Posterior cingulate gyrus (tissue), 11 donors: ENCODE data around the gene ENTPD5.

Source experiments
- DNase-seq, 10 donors: peaks; one replicate each; pipeline versions ENCODE4 v3.0.0 to v3.0.0-alpha.2; 2020 to 2021; ENCODE audit warnings: mixed read lengths in 3 of 10
- intact Hi-C: fragments of 100-400 bp; cut with DNase I; formaldehyde crosslinking; loops from one replicate; pipeline ENCODE4 v1.15.1; 2023

The ENTPD5 gene, protein sequence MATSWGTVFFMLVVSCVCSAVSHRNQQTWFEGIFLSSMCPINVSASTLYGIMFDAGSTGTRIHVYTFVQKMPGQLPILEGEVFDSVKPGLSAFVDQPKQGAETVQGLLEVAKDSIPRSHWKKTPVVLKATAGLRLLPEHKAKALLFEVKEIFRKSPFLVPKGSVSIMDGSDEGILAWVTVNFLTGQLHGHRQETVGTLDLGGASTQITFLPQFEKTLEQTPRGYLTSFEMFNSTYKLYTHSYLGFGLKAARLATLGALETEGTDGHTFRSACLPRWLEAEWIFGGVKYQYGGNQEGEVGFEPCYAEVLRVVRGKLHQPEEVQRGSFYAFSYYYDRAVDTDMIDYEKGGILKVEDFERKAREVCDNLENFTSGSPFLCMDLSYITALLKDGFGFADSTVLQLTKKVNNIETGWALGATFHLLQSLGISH

DNA sequence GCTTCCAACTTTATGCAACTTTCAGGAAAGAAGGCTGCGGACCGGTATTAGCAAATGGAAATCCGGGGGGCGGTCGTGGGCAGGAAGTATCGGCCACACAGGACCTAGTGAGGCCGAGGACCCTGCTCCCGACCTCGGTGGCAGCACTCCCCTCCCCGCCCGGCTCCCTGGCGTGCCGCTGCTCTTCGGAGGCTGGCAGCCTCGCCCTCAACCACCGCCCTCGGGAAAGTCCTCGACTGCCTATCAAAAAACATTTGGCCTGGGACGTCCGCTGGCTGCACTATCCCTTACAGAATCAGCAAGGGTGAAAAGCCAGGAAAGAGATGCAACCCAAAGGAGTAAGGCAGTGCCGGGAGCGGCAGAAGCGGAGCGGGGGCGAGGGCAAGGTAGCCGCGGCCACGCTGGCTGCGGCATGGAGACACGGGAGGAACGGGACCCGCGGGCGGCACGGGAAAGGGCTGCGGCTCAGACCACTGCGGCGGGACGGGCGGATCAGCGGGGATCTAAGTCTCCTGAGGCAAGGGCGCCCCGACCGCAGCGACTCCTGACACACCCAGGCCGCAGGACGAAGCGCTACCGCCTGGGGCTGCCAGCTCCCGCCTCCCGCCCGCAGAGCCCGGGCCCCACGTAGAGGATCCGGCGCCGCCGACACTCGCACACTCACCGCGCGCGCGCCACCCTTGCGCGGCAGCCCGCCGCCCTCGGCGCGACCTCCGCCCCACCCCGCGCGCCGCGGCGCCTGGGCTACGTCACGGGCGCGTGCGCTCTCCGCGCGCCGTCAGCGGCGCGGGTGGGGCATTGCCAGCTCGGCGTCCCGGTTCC lies at the start of gene ENTPD5, which contains the start of gene BBOF1:
Gene ENTPD5 (minus strand): TSS at position 703 of the 822 bp plus-strand sequence. CDS start 31,186 bp downstream, outside the sequence.
Gene BBOF1 (plus strand): TSS at position 764 of the 822 bp plus-strand sequence. CDS start 130 bp downstream, outside the sequence.
- DNase-seq = peak; percentile 74 to 98 (median 85)
- intact Hi-C loops = loop anchor here (2.0 kb wide), 2 partner anchors 66 to 68 kb away; partner anchors contain the start of genes ALDH6A1, COQ6, FAM161B and LIN52

DNA sequence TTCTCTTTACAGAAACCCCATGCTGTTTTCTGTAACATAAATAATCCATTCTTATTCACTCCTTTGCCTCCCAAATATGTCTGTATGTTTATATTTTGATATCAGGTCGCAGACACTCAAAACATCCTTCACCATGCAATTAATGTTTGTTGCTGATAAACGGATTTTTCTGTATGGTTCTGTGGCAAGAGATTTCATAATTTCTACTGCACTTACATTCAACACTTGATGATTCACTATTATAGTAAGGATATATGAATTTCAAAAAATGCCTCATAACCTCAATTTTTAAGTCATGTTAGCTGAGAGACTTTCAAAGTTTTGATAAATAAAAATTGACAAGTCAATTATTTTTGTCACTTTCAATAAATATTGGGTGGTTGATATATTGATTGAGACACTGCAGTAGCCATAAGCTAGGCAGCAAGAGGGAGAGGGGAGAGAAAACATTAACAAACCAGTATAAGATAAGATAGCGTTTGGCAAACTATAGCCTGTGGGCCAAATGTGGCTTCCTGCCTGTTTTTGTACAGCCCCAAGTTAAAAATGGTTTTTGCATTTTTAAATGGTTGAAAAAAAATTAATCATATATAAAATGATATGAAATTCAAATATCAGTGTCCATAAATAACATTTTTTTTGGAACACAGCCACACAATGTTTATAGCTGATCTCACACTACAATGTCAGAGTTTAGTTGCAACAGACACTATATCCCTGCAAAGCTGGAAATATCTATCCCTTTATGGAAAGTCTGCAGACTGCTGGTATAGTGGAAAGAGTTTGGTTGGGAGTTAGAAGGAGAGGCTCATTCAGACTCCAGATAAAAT lies 46.9 kb upstream of the ENTPD5 start:
- intact Hi-C loops = no loop called here
- no peak for DNase-seq

DNA sequence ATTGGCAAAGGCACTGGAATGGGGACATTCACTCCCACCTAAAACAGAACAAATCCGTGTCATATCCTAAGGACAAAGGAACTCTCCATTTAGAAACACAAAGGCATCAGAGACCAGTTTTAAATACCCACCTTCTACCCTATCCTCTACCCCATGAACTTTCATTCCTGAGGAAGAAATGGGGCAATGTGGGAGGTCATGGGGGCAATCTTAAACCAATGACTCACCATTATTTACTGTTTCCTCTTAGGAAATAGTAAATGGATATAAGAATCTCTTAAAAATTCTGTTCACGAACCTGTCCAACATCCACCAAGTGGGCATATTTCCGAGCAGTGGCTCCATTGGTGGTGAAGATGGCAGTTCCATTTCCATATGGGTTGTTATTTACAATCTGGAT lies 45.8 kb upstream of the ENTPD5 start:
- intact Hi-C loops = no loop called here
- no peak for DNase-seq

DNA sequence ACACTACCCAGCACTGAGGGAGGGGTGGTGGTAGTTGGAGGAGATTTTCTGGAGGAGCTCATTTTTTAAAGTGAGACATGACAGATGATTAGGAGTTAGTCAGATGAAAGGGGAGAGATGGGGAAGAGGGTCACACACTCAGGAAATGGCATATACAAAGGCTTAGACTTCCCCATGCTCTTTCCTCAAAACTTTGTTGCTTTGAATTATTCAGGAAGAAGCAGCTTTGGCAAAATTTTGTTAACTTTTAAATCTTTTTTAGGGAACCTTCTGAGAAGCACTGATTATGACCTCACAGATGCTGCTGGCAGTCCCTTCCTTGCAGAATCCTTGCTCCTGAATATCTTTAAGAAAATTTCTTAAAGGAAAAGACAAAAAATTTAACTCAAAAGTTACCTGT lies 45.3 kb upstream of the ENTPD5 start:
- DNase-seq = no peak
- intact Hi-C loops = no loop called here

DNA sequence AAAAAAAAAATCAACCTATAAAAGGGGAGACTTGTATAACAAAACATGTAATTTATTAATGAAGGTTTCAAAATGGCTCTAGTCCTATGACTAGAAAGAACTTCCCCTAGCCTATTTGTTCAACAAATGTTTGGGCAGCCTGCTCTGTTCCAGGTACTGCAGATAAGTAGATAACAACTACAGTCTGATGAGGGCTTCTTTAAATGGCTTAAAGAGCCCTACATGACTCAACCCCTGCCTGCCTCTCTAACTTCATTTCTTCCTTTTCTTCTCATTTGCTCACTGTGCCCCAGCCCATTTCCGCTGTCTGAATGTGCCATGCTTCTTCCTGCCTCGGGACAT lies 43.7 kb upstream of the ENTPD5 start:
- DNase-seq = no peak
- intact Hi-C loops = no loop called here

DNA sequence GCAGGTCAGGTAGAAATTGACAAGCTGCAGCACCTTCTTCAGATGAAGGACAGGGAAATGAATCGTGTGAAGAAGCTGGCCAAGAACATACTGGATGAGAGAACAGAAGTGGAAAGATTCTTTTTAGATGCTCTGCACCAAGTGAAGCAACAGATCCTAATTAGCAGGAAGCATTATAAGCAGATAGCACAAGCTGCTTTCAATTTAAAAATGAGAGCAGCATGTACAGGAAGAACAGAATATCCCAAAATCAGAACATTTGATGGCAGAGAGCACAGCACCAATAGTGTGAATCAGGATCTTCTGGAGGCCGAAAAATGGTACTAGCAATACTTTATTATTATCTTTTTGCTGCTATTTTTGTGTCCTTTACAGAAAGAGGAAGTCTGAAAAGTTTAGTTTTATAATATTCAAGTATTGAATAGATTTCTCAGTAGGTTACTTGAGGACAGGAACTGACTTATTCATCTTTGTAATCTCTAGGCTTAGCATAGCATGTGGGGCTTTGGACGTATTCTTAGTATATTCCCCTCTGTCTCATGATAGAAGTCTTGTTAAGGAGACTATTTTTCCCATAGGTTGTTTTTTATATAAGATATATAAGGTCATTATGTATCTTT lies 30.9 kb upstream of the ENTPD5 start:
- intact Hi-C loops = no loop called here
- DNase-seq = no peak

DNA sequence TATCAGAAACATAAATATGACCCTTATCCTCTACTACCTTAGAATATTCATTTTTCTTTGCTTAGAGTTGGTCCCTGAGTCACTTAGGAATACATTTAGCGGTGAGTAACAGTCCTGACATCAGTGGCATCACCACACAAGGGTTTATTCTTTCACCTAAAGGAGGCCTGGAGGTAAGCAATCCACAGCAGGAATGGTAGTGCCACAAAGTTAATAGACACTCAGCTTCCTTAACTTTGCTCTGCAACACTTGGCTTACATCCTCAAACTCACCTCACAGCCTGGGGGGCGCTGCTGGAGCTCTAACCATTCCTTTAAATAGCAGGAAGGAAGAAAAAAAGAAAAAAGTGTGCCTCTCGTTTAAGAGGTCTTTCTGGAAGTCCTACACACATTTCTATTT lies 29.2 kb upstream of the ENTPD5 start:
- intact Hi-C loops = no loop called here

DNA sequence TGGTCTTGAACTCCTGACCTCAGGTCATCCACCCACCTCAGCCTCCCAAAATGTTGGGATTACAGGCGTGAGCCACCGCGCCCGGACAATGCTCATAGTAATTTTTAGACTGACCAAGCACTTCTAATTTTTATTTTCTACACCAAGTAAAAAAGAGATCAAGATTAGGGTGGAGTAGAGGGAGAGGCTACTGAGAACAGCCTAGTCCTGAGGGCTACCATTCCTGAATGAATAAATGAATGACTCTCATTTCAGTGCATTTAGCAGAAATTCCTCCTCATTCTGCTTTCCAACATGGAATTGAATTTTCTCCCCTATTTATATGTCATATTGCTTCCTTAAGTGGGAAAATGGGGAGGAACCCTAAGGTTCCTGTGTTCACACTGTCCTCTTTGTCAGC lies 26.4 kb upstream of the ENTPD5 start:
- intact Hi-C loops = no loop called here

More for the DNA sequence above, 29.2 kb upstream of the ENTPD5 start:
- no peak for DNase-seq

DNA sequence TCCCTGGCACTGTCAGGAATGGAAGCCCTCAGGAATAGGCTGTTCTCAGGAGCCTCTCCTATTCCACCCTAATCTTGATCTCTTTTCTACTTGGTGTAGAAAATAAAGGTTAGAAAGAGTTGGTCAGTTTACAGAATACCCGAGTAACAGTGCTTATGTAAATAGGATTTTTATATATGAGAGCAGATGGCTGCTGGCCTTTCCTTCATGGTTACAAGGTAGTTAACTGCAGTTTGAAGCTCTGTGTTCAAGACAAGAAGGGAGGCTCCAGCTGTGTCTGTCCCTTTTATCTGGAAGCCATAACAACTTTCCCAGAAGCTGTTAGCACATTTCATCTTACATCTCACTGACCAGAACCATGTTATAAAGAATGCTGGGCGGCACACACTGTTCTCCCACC lies 23.2 kb upstream of the ENTPD5 start:
- intact Hi-C loops = no loop called here
- DNase-seq = no peak

More for the DNA sequence above, 26.4 kb upstream of the ENTPD5 start:
- DNase-seq = no peak

DNA sequence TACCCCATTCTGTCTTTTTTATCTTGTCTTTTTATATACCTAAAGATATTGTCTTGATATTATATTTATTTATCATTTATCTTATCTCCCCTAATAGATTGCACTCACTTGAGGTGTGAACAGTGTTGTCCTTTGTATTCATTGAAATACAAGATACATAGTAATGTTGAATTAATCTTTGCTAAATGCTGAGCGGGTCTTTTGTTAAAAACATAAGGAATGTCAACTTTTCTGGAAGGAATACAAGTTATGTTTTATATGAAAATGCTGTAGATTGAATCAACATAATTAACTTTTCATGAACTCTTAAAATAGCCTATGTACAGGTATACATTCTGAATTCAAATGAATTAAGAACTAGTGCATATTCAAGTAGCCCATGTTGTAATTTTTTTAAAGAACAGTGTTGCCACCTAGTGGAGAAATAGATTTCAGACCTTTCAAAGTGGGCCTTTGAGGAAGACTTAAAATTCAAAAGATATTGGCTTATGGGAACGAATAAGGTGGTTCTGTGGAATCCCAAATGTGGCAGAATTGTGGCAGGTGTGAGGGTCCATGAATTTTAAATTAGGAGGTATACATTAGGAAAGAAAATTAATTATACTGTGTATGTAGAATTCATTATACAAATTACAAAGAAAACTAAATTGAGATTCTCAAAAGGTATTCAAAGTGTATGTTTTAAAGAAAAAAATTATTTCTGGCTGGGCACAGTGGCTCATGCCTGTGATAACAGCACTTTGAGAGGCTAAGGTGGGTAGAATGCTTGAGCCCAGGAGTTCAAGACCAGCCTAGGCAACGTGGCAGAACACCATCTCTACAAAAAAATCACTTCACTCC lies 19.2 kb upstream of the ENTPD5 start:
- intact Hi-C loops = no loop called here
- DNase-seq = no peak

DNA sequence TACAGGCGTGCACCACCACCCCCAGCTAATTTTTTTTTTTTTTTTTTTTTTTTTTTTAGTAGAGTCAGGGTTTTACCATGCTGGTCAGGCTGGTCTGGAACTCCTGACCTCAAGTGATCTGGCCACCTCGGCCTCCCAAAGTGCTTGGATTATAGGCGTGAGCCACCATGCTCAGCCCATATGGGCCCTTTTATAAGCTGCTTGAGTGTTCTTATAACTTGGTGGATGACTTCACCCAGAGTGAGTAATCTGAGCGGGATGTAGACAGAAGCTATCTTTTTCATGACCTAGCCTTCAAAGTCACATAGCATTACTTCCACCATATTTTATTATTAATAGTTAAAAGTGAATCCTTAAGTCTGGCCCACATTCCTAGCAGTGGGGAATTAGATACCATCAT lies 16.5 kb upstream of the ENTPD5 start:
- intact Hi-C loops = no loop called here

DNA sequence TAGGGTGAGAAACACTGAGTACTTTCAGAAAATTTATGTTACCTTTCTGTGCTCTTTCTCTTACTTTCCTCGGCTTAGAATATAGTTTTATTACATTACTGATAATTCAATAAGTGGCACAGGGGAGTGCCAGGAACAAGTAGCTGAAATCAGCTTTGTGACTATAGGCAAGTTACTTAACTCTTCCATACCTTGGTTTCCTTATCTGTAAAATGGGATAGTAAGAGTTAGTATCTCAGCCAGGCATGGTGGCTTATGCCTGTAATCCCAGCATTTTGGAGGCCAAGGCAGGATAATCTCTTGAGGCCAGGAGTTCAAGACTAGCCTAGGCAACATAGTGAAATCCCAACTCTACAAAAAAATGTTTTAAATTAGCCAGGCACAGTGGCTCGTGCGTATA lies 15.5 kb upstream of the ENTPD5 start:
- intact Hi-C loops = no loop called here
- DNase-seq = no peak

More for the DNA sequence above, 16.5 kb upstream of the ENTPD5 start:
- no peak for DNase-seq

DNA sequence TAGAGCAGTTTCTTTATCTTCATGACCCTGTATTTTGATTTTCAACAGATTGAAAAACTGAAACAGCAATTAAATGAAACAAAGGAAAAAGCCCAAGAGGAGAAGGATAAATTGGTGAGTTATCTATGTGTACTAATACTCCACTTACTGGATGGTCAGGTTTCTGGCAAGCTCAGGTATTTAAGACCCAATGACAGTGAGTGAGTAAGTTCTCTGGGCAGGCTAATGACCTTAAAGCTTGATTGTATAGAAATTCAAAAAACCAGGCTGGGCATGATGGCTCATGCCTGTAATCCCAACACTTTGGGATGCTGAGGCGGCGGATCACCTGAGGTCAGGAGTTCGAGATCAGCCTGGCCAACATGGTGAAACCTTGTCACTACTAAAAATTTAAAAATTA lies 10.0 kb upstream of the ENTPD5 start:
- no peak for DNase-seq
- intact Hi-C loops = no loop called here

DNA sequence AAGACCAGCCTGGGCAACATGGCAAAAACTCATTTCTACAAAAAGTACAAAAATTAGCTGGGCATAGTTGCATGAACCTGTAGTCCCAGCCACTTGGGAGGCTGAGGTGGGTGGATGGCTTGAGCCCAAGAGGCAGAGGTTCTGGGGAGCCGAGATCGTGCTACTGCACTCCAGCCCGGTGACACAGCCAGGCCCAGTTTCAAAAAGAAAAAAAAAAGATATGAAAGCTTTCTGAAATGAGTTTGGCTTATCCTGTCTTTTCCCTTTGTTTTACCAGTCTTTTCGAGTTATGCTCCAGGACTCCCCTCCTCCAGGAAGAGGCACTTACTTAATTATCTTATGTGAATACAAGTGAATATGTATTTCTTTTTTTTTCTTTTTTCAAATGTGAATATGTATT lies 3.3 kb upstream of the ENTPD5 start:
- DNase-seq = peak in 1 of 10 donors; percentile 31
- intact Hi-C loops = no loop called here

DNA sequence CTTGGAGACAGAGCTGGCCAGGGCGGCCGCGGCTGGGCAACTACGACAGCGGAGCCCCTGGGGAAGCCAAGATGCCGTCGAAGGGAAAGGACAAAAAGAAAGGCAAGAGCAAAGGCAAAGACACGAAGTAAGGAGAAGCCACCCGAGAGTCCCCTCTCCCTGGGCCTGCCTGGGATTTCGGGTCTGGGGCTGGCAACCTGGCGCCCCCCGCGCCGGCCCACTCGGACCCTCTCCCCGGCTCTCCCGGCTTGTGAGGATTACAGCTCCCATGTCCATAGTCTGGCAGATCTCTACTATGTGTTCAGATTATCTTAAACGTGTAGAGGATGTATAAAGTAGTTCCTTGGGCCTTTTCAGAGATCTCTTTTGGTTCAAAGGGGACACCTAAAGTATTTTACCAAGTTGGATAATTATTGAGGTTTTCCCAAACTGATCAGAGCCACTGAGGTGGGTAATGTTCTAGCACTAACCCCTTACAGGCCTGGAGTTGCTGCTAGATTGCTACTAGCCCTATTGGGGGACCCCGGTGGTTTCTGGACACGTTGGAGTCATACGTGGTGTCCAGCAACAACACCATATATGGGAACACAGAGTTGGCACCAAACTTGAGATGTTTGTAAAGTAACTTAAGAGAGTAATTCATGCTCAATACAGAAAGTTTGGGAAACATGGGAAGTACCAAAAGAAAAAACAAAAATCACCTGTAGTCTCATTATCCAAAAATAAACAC lies 485 bp upstream of the ENTPD5 start:
- intact Hi-C loops = loop anchor here (2.0 kb wide), 2 partner anchors 65 to 69 kb away; partner anchors contain the start of genes ALDH6A1, COQ6, FAM161B and LIN52
- peak in 1 of 10 donors; percentile 63 for DNase-seq

DNA sequence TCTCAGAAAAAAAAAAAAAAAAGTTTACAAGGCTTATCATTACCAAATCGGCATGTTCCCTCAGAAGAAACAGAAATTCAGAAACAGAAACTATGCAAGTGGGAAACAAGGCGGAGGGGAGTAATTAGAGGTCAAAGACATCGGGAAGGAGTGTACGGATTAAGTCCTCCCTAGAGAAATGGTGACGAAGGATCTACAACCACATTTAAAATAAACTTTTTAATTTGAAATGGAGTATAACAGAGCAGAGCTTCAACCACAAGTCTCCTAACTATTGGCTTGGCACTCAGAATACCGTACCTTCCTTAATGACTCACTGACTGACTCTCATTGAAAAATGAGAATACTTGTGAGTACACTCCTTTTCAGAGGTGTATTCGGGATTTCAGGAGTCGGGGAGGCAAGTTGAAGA lies 908 bp downstream of the ENTPD5 start:
- intact Hi-C loops = loop anchor here (2.0 kb wide), 2 partner anchors 67 kb away; partner anchors contain the start of genes ALDH6A1, COQ6, FAM161B and LIN52
- no peak for DNase-seq

DNA sequence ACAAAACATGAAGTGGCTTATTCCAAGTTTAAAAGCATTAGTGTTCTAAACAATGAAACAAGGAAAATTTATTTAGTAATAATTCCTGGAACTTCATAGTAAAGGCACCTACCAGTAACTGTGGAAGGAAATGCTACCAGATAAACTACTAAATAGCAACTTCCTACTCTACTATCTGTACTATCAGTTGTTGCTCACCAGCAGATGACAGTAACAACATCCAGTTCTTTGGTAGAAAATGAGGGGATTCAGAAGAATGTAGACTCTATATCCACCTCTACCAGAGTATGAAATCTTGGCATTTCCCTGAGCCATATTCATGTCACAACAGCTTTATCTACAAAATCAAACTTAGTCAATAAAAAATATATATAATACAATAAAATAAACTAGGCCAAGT lies 3.1 kb downstream of the ENTPD5 start:
- intact Hi-C loops = no loop called here
- no peak for DNase-seq

DNA sequence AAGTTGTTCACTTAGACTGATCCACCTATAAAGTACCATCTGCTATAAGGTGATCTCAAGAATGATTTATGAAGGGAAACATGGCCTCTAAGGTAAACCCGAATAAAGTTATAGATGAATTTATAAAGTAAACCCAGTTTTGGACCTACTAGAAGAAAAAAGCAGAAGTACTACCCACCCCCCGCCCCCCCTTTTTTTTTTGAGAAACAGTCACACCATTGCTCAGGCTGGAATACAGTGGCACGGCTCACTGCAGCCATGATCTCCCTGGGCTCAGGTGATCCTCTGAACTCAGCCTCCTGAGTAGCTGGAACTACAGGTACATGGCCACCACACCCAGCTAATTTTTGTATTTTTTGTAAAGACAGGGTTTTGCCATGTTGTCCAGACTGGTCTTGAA lies 3.9 kb downstream of the ENTPD5 start:
- DNase-seq = no peak
- intact Hi-C loops = no loop called here
